ENCODE measurements around the gene CDK4. TPM values are rescaled to one million over a fixed set of nuclear protein-coding genes. Genes with fewer than 3 reads are reported as not detected.
A peak's percentile ranks its signal among the peaks of the same experiment; 100 is the strongest.

The CDK4 gene
- total RNA-seq, 1 experiment from 2014 or later = 218 TPM

- no peak overlapping the region for H3T11ph ChIP-seq (ENCODE audit: low read length)
- H2BK20ac ChIP-seq (ENCODE audit: low read depth, low read length, poor library complexity, severe bottlenecking) = no peak overlapping the region
- H3K9ac ChIP-seq (ENCODE audit: extremely low read depth, insufficient read length, low read length) = no peak overlapping the region
- H2AFZ ChIP-seq (ENCODE audit: low read length) = no peak overlapping the region
- H3K9me3 ChIP-seq (ENCODE audit: control insufficient read depth, low read depth, low read length) = no peaks in the 10 kb centered on the region
- no peaks in the 10 kb centered on the region for H3K79me2 ChIP-seq (ENCODE audit: insufficient read depth, low read length)
- Mint-ChIP-seq H3K27me3 (ENCODE audit: low read depth) (peaks cover 95% of the 10 kb centered on the region), H3K27ac (no peak overlapping the region), H3K4me1 (peaks cover 12 to 17% of the 10 kb centered on the region in 2 experiments), H3K36me3 (ENCODE audit: insufficient read depth in 1 of 3, low read depth in 3 of 3) (peaks cover 0 to 2% (median 0%) of the 10 kb centered on the region in 3 experiments; a peak in 1 of 7 replicates), H3K4me3 (peak overlapping the region; percentile 73 to 78), H3K9me3 (no peaks in the 10 kb centered on the region; a peak in 1 of 5 replicates)
- H2BK5ac ChIP-seq (ENCODE audit: insufficient read length, low read length) = no peak overlapping the region
- TF ChIP-seq CTCF (conservative IDR thresholded peaks at IDR 0.05) = no peak
- no peaks in the 10 kb centered on the region; the same call in 1 of the 2 replicates for H3K4me1 ChIP-seq (ENCODE audit: insufficient read depth, low read length)
- H2BK12ac ChIP-seq (ENCODE audit: insufficient read length, low read depth, low read length) = no peak overlapping the region
- H3K79me1 ChIP-seq (ENCODE audit: insufficient read depth, low read depth, low read length, poor library complexity, severe bottlenecking) = no peaks in the 10 kb centered on the region
- no peak overlapping the region for H3K27ac ChIP-seq (ENCODE audit: insufficient read length, low read depth, low read length)
- no peak overlapping the region for H4K5ac ChIP-seq (ENCODE audit: insufficient read length, low read depth, low read length)
- H3K27me3 ChIP-seq (ENCODE audit: insufficient read depth, low read length) = peaks cover 20% of the 10 kb centered on the region; the same call in 1 of the 2 replicates
- H4K20me1 ChIP-seq (ENCODE audit: control insufficient read depth, insufficient read depth, insufficient read length) = no peaks in the 10 kb centered on the region
- no peak overlapping the region for H3K56ac ChIP-seq (ENCODE audit: insufficient read length, low read depth, low read length)
- H4K8ac ChIP-seq (replicated peaks; ENCODE audit: insufficient read length, low read depth, low read length) = no peak overlapping the region
- H3K23me2 ChIP-seq (ENCODE audit: insufficient read length, low read depth, low read length, poor library complexity, severe bottlenecking) = peaks cover 14% of the 10 kb centered on the region
- H2AK5ac ChIP-seq (ENCODE audit: insufficient read length, low read length) = no peak overlapping the region
- no peak overlapping the region for H3K4ac ChIP-seq (ENCODE audit: low read depth, low read length)
- no peak overlapping the region for H3K23ac ChIP-seq (ENCODE audit: insufficient read length, low read depth, low read length)
- no peak overlapping the region for H2BK15ac ChIP-seq (ENCODE audit: low read depth, low read length)
- no CpG with 5 or more reads among the region's 21 CpGs for WGBS (ENCODE audit: extremely low coverage, insufficient read length, low lambda C conversion rate)
- DNase-seq = peak; percentile 89
- H2BK120ac ChIP-seq (ENCODE audit: low read depth, low read length, poor library complexity, severe bottlenecking) = no peak overlapping the region
- H3K4me2 ChIP-seq (ENCODE audit: insufficient read depth, insufficient read length, low read length) = peak overlapping the region; percentile 96
- no peak overlapping the region for H3K18ac ChIP-seq (ENCODE audit: insufficient read length, low read depth, low read length)
- H4K91ac ChIP-seq (ENCODE audit: insufficient read length, low read depth, low read length) = no peak overlapping the region
- H3K14ac ChIP-seq (ENCODE audit: insufficient read depth, low read length) = no peak overlapping the region
Observed at GRCh38 chr12:57727758-57728395, 24.2 kb downstream of the CDK4 start.

Measured in H9 (cell line).